ENCODE results near the gene RNF151. TPM values are rescaled to one million over a fixed set of nuclear protein-coding genes. Genes with fewer than 3 reads are reported as not detected.
"Not testable (repeated sequence)": the region's sequence is repeated elsewhere in the genome, so short reads cannot be mapped to it uniquely, and the experiment has no call there.

Gene RNF151
- total RNA-seq, 1 experiment from 2014 or later, result not detected

DNA sequence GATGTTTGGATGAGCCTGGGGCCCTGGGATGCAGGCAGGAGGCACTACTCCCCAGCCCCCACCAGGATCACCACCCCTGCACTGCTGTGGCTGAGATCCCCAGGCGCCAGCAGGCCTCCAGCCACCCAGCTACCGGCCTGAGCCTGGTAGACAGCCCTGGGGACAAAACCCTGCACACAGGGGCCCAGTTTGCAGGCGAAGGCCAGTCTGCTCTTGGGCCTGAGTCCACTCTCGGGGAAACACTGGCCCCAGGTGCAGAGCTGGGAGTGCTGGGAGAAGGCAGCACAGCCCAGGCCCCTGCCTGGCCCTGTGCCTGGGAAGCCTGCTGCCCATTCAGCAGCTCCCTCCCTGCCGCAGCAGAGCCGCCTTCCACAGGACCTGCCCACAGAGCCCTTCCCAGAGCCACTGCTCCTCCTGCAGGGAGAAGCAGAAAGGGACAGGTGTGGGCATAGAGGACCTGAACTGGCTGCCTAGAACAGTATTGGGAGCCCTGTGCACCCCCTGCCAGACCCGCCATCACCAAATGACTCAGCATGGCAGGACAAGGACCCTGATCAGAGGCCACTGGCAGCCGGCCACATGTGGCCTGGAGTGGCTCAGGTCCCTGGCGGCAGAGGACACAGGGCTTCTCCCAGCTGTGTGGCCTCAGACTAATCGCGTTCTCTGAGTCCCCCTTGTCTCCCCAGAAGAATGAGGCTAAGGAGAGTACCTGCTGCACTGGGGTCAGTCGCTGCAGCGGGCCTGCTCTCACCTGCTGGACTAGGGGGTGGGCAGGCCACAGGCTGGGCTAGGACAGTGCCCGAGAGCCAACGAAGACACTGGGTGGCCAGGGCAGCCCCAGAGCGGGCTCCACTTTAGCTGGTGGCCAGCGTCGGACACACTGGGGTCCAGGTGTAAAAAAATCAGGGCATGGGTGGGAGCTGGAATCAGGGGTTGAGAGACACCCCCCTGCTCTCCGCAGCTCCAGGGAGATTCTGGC, 34.3 kb upstream of the RNF151 start:
- peak; percentile 28 for DNase-seq (ENCODE audit: low read depth, low spot score)
- in situ Hi-C loops (cut with HindIII; ENCODE audit: low pct_unique_long_range_greater_than_20kb, low sequenced_read_pairs), result no loop called here

GRCh38 chr16:1933097-1933661, 33.5 kb upstream of the RNF151 start:
- in situ Hi-C loops (cut with HindIII; ENCODE audit: low pct_unique_long_range_greater_than_20kb, low sequenced_read_pairs), result no loop called here
- DNase-seq (ENCODE audit: low read depth, low spot score), result no peak

GRCh38 chr16:1936945-1937479, 29.6 kb upstream of the RNF151 start:
- no peak for DNase-seq (ENCODE audit: low read depth, low spot score)
- in situ Hi-C loops (cut with HindIII; ENCODE audit: low pct_unique_long_range_greater_than_20kb, low sequenced_read_pairs), result no loop called here

DNA sequence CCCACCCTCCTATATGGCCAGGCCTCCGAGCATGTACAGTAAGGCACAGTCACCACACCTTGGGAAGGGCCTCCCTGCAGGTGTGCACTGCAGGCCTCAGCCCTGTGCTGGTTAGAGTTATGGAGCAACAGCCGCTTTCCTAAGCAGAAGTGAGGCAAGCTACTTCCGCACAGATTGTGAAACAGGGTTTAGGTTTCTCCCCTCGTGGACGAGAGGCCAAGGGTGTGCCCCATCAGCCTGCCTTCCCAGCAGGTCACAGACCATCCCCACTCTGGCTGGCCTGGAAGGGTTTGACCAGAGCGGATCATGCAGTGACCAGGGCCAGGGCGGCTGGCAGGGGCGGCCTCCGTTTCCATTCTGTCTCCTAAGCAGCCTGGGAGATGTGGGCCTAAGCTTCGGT, 28.3 kb upstream of the RNF151 start:
- in situ Hi-C loops (cut with HindIII; ENCODE audit: low pct_unique_long_range_greater_than_20kb, low sequenced_read_pairs), result no loop called here
- DNase-seq (ENCODE audit: low read depth, low spot score), result no peak

DNA sequence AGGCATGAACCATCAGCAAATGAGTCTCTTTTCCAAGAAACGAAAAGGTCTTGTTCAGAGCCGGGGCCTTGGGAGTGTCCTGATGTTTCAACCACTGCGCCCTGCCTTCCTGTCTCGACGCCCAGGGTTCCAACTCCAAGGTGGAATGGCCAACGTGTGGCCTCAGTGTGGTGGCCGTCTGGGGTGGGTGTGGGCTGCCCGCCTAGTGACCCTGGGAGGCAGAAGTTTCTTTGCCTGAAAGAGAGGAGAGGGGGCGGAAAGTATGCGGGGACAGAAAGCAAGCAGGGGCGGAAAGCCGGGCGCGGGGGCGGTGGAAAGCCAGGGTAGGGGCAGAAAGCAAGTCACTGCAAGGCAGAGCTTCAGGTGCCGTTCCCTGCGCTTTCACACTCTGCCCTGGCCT, 27.7 kb upstream of the RNF151 start:
- in situ Hi-C loops (cut with HindIII; ENCODE audit: low pct_unique_long_range_greater_than_20kb, low sequenced_read_pairs), result no loop called here
- DNase-seq (ENCODE audit: low read depth, low spot score), result no peak

- DNase-seq (ENCODE audit: low read depth, low spot score); in situ Hi-C loops (cut with HindIII; ENCODE audit: low pct_unique_long_range_greater_than_20kb, low sequenced_read_pairs): not testable (repeated sequence)
These were observed 26.8 kb upstream of the RNF151 start for GRCh38 chr16:1939833-1940232.

GRCh38 chr16:1940273-1941161, 26.1 kb upstream of the RNF151 start:
- DNase-seq (ENCODE audit: low read depth, low spot score), result no peak
- in situ Hi-C loops (cut with HindIII; ENCODE audit: low pct_unique_long_range_greater_than_20kb, low sequenced_read_pairs), result no loop called here

DNA sequence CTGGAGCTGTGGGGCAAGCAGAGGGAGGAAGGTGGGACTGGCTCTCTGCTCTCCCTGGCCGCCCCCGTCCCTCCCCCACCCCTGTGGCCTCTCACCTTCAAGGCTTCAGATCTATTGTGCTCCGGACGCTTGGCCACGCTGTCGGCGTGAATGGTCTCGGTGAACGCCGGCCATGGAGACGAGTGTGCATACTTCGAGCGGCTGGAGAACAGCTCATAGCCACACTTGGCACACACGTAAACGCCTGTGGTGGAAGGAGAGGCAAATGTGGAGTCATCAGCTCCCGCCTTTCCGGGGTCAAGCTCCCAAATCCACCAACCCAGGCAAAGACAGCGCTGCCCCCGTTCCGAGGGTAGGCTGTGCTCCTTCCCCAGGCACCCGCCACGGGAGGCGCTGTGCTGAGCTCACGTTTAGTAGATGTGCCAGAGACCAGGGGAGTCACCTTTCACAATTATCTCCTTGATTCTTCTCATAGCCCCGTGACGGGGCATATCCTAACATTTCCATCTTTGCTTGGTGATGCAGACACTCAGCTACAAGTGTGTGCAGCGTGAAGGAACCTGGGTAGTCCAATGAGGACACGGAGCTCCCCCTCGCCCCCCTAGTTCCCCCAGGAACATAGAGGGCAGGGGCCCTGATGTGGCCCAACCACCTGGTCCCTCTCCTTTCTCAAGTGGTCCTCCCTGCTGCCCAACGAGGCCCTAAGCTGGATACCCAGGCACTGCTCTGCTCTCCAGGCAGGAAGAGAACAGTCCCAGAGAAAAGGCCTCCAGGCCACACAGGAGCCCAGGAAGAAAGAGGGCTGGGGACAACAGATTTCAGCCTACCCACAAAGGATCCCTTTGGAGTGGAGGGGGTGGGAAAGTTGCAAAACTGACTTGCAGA, 25.3 kb upstream of the RNF151 start:
- no peak for DNase-seq (ENCODE audit: low read depth, low spot score)

GRCh38 chr16:1942047-1942809, 24.4 kb upstream of the RNF151 start:
- in situ Hi-C loops (cut with HindIII; ENCODE audit: low pct_unique_long_range_greater_than_20kb, low sequenced_read_pairs), result no loop called here
- DNase-seq (ENCODE audit: low read depth, low spot score), result no peak

More for the DNA sequence above, 25.3 kb upstream of the RNF151 start:
- in situ Hi-C loops (cut with HindIII; ENCODE audit: low pct_unique_long_range_greater_than_20kb, low sequenced_read_pairs), result no loop called here

- DNase-seq (ENCODE audit: low read depth, low spot score), result peak; percentile 99
- in situ Hi-C loops (cut with HindIII; ENCODE audit: low pct_unique_long_range_greater_than_20kb, low sequenced_read_pairs), result no loop called here
These were observed 23.6 kb upstream of the RNF151 start, which contains the start of gene MSRB1 for GRCh38 chr16:1942810-1943726. TSS of gene MSRB1 (minus strand) at chr16:1943199. CDS start at chr16:1943156, 43 bp downstream.

DNA sequence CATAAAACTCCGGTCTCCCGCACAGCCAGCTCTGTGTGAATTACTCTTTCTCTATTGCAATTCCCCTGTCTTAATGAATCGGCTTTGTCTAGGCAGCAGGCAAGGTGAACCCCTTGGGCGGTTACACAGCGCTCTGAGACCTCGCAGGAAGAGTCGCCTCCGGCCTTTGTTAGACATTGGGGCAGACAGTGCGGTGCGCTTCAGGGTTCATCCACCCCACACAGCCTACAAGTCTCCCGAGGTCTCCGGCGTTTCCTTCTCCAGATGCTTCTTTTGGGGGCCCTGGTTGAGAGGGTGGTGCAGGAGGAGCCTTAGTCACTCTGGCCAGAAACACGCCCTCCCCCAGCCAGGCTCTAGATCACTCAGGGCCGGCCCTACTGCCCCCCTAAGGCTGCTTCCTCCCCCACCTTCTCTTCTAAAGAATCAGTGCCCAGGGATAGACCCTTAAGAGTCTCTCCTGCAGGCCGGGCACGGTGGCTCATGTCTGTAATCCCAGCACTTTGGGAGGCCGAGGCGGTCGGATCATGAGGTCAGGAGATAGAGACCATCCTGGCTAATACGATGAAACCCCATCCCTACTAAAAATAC, 21.9 kb upstream of the RNF151 start:
- in situ Hi-C loops (cut with HindIII; ENCODE audit: low pct_unique_long_range_greater_than_20kb, low sequenced_read_pairs), result no loop called here
- DNase-seq (ENCODE audit: low read depth, low spot score), result no peak

DNA sequence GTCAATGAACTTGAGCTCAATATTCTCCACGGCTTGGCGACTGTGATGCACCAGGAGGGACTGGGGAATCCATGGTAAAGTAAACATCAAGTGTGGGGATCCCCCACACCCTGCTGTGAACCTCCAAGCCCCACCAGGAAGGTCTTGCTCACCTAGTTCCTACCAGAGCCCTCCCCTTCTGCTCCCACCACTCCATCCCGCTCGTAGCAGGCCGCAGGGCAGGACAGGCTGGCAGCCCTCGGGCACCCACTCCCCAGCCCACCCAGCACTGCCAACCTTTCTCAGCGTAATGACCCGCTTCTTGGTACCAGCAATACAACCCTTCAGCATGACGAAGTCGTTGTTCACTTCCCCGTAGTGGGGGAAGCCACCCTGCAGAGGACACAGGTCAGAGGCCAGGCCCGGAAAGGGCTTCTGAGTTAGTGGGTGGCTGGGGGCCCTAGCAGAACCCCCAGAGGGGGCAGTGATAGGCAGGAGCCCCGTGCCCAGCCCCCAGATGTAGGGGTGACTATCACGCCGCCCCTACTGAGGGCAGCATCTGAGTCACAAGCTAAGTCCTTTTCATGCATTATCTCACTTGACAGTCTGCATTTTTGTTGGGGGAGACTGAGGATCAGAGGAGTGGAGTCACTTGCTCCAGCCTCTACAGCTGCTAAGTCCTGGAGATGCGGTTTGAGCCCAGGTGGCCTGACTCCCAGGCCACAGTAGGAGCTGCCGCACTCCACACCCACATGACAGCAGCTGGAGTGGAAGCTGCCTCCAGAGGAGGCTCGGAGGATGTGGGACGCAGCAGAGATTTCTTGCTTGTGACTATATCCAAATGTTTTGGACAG, 20.9 kb upstream of the RNF151 start:
- in situ Hi-C loops (cut with HindIII; ENCODE audit: low pct_unique_long_range_greater_than_20kb, low sequenced_read_pairs), result no loop called here
- DNase-seq (ENCODE audit: low read depth, low spot score), result no peak

- in situ Hi-C loops (cut with HindIII; ENCODE audit: low pct_unique_long_range_greater_than_20kb, low sequenced_read_pairs), result no loop called here
- no peak for DNase-seq (ENCODE audit: low read depth, low spot score)
These were observed 19.9 kb upstream of the RNF151 start for GRCh38 chr16:1946495-1947368.
